MM.1S (cell line): Measurements from ENCODE around the gene RSPO3.

Experiments
- DNase-seq: peaks from one replicate; pipeline ENCODE4 v3.0.0-alpha.2; 2015
- H2AFZ ChIP-seq: fragments of 300-600 bp; sonication (generic); 2 replicates; pipeline ENCODE4 v1.6.0; 2016; ENCODE audit warnings: antibody characterized with exemption, low read length
- H3F3A ChIP-seq: fragments of 300-600 bp; sonication (generic); 2 replicates; pipeline ENCODE4 v1.6.1; 2016; ENCODE audit warnings: mild to moderate bottlenecking, antibody characterized with exemption, low read length, moderate library complexity, mixed read lengths; ENCODE audit not compliant: insufficient read depth
- H3K27ac ChIP-seq: fragments of 300-600 bp; sonication (generic); 2 replicates; pipeline ENCODE4 v1.5.1; 2016; ENCODE audit warnings: mild to moderate bottlenecking, low read length
- H3K27me3 ChIP-seq: fragments of 300-600 bp; sonication (generic); replicated peaks from 2 replicates; pipeline ENCODE4 v1.6.0; 2016; ENCODE audit warnings: low read length; ENCODE audit not compliant: insufficient read depth
- H3K36me3 ChIP-seq: fragments of 300-600 bp; sonication (generic); replicated peaks from 2 replicates; pipeline ENCODE4 v1.6.1; 2016; ENCODE audit warnings: mild to moderate bottlenecking, low read length, mixed read lengths; ENCODE audit not compliant: insufficient read depth
- H3K4me1 ChIP-seq: fragments of 300-600 bp; sonication (generic); 2 replicates; pipeline ENCODE4 v1.6.1; 2016; ENCODE audit warnings: low read length, mixed read lengths
- H3K4me2 ChIP-seq: fragments of 300-600 bp; sonication (generic); 2 replicates; pipeline ENCODE4 v1.6.0; 2016; ENCODE audit warnings: low read depth, low read length
- H3K4me3 ChIP-seq: fragments of 300-600 bp; sonication (generic); 2 replicates; pipeline ENCODE4 v1.5.1; 2016; ENCODE audit warnings: low read length, mixed read lengths
- H3K79me2 ChIP-seq: fragments of 300-600 bp; sonication (generic); 2 replicates; pipeline ENCODE4 v1.6.1; 2016; ENCODE audit warnings: mixed run types, low read length, mixed read lengths
- H3K9ac ChIP-seq: fragments of 300-600 bp; sonication (generic); 2 replicates; pipeline ENCODE4 v1.6.1; 2016; ENCODE audit warnings: low read length, mixed read lengths
- H3K9me2 ChIP-seq: fragments of 300-600 bp; sonication (generic); replicated peaks from 2 replicates; pipeline ENCODE4 v1.6.1; 2016; ENCODE audit warnings: mild to moderate bottlenecking, low read length, mixed read lengths; ENCODE audit not compliant: insufficient read depth
- H3K9me3 ChIP-seq: fragments of 300-600 bp; sonication (generic); replicated peaks from 2 replicates; pipeline ENCODE4 v1.6.1; 2016; ENCODE audit warnings: mild to moderate bottlenecking, low read length, mixed read lengths; ENCODE audit not compliant: insufficient read depth
- H4K20me1 ChIP-seq: fragments of 300-600 bp; sonication (generic); 2 replicates; pipeline ENCODE4 v1.6.1; 2016; ENCODE audit warnings: mild to moderate bottlenecking, low read length, moderate library complexity, mixed read lengths; ENCODE audit not compliant: insufficient read depth
- CTCF ChIP-seq: fragments of 300-600 bp; sonication (generic); IDR thresholded peaks from 2 replicates; pipeline ENCODE4 v1.5.1; 2016; ENCODE audit warnings: antibody characterized with exemption, low read length, mixed read lengths
- EZH2 ChIP-seq: fragments of 300-600 bp; sonication (generic); optimal IDR thresholded peaks from 2 replicates; pipeline ENCODE3; 2017; ENCODE audit warnings: low read depth, mild to moderate bottlenecking, antibody characterized with exemption, low read length, mixed read lengths
- EZH2phosphoT487 ChIP-seq: fragments of 300-600 bp; sonication (generic); IDR thresholded peaks from 2 replicates; pipeline ENCODE4 v1.6.1; 2018; ENCODE audit warnings: antibody characterized with exemption, low read length

RSPO3 gene

GRCh38 chr6:127185437-127185995 lies 67.0 kb downstream of the RSPO3 start:
- H3K9me3 ChIP-seq = no peaks in the 10 kb centered on the region
- H3K4me2 ChIP-seq = no peak overlapping the region
- H3K27me3 ChIP-seq = no peaks in the 10 kb centered on the region
- no peaks in the 10 kb centered on the region for H3K9me2 ChIP-seq
- H3F3A ChIP-seq = no peaks in the 10 kb centered on the region
- H3K4me3 ChIP-seq = no peak overlapping the region
- H2AFZ ChIP-seq = no peak overlapping the region
- no peak overlapping the region for H3K27ac ChIP-seq
- no peaks in the 10 kb centered on the region for H4K20me1 ChIP-seq
- H3K79me2 ChIP-seq = no peaks in the 10 kb centered on the region
- no peaks in the 10 kb centered on the region for H3K36me3 ChIP-seq
- DNase-seq = no peak
- TF ChIP-seq CTCF (no peak), EZH2 (no peak), EZH2phosphoT487 (no peak)
- no peak overlapping the region for H3K9ac ChIP-seq
- no peaks in the 10 kb centered on the region for H3K4me1 ChIP-seq

GRCh38 chr6:127186889-127187288 lies 68.4 kb downstream of the RSPO3 start:
- Histone ChIP-seq H3K9me3 (no peaks in the 10 kb centered on the region), H3F3A (no peaks in the 10 kb centered on the region), H3K4me2 (no peak overlapping the region), H2AFZ (no peak overlapping the region), H3K79me2 (no peaks in the 10 kb centered on the region), H3K4me3 (no peak overlapping the region), H3K9ac (no peak overlapping the region), H4K20me1 (no peaks in the 10 kb centered on the region), H3K27me3 (no peaks in the 10 kb centered on the region), H3K9me2 (no peaks in the 10 kb centered on the region), H3K27ac (no peak overlapping the region), H3K36me3 (no peaks in the 10 kb centered on the region), H3K4me1 (no peaks in the 10 kb centered on the region)
- peak; percentile 34 for DNase-seq
- TF ChIP-seq EZH2phosphoT487 (no peak), CTCF (peak; percentile 68)

GRCh38 chr6:127188744-127189143 lies 70.3 kb downstream of the RSPO3 start:
- H3K79me2 ChIP-seq = no peaks in the 10 kb centered on the region
- no peaks in the 10 kb centered on the region for H3F3A ChIP-seq
- no peaks in the 10 kb centered on the region for H3K36me3 ChIP-seq
- TF ChIP-seq EZH2phosphoT487 = no peak
- TF ChIP-seq EZH2 = no peak
- TF ChIP-seq CTCF = no peak
- no peak overlapping the region for H3K4me3 ChIP-seq
- no peaks in the 10 kb centered on the region for H4K20me1 ChIP-seq
- no peaks in the 10 kb centered on the region for H3K27me3 ChIP-seq
- H3K4me2 ChIP-seq = no peak overlapping the region
- H3K9me3 ChIP-seq = no peaks in the 10 kb centered on the region
- H3K4me1 ChIP-seq = no peaks in the 10 kb centered on the region
- no peak overlapping the region for H2AFZ ChIP-seq
- DNase-seq = no peak
- H3K27ac ChIP-seq = no peak overlapping the region
- H3K9ac ChIP-seq = no peak overlapping the region
- H3K9me2 ChIP-seq = no peaks in the 10 kb centered on the region
